NB4 (cell line): ENCODE measurements around the gene C22orf23.

Experiments
- POLR2A ChIP-seq: IDR thresholded peaks from 2 replicates; pipeline ENCODE4 v1.6.1; 2011; ENCODE audit warnings: mild to moderate bottlenecking; ENCODE audit not compliant: insufficient read length; ENCODE audit errors: extremely low read depth
- TF ChIP-seq, protein P1 (sequence below): IDR thresholded peaks from one replicate; pipeline ENCODE4 v1.5.1; 2012; ENCODE audit warnings: low read depth, low read length

DNA sequence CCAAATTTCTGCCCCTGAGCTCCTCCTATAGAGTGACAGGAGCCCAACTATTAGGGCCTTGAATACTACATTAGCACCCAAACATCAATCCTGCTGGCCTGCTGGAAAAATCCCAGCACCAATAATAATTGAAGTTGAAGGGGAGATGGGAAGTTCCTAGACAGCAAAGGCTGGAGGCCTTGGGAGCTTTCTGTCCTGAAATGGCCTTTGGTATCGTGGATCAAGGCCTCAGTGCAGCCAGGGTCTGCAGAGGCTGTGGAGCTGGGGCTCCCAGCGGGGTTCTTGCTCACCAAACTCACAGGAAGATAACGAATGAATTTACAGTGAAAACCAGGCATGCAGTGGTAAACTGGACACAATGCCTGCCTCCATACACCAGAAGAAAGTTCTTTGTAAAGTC, 56.5 kb downstream of the C22orf23 start:
- no peak for TF ChIP-seq POLR2A
- TF ChIP-seq, protein P1, sequence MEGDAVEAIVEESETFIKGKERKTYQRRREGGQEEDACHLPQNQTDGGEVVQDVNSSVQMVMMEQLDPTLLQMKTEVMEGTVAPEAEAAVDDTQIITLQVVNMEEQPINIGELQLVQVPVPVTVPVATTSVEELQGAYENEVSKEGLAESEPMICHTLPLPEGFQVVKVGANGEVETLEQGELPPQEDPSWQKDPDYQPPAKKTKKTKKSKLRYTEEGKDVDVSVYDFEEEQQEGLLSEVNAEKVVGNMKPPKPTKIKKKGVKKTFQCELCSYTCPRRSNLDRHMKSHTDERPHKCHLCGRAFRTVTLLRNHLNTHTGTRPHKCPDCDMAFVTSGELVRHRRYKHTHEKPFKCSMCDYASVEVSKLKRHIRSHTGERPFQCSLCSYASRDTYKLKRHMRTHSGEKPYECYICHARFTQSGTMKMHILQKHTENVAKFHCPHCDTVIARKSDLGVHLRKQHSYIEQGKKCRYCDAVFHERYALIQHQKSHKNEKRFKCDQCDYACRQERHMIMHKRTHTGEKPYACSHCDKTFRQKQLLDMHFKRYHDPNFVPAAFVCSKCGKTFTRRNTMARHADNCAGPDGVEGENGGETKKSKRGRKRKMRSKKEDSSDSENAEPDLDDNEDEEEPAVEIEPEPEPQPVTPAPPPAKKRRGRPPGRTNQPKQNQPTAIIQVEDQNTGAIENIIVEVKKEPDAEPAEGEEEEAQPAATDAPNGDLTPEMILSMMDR: no peak
